Transverse colon (tissue), 4 donors: ENCODE measurements around the gene E4F1.
"Not testable (repeated sequence)": the region's sequence is repeated elsewhere in the genome, so short reads cannot be mapped to it uniquely, and the experiment has no call there.

Source experiments
- CTCF ChIP-seq, 5 experiments: fragments of 200-600 bp in 3 of 5; fragments of 450-650 bp in 2 of 5; sonication (generic) in 3 of 5; IDR thresholded peaks; 1 replicate in 2 of 5; 2 replicates in 3 of 5; pipeline ENCODE4 v1.5.1; 2016 to 2017; ENCODE audit warnings: antibody characterized with exemption in 5 of 5, inconsistent platforms in 3 of 5, mild to moderate bottlenecking in 2 of 5, moderate library complexity in 1 of 5
- POLR2A ChIP-seq: fragments of 450-650 bp; IDR thresholded peaks from one replicate; pipeline ENCODE4 v1.6.1; 2016; ENCODE audit warnings: antibody characterized with exemption, mild to moderate bottlenecking, moderate library complexity
- POLR2AphosphoS5 ChIP-seq, 3 donors: sonication (generic); formaldehyde crosslinking; IDR thresholded peaks; one replicate each; pipeline ENCODE4 v1.6.1; 2016; ENCODE audit warnings: antibody characterized with exemption in 3 of 3

GRCh38 chr16:2240331-2240730, 16.9 kb downstream of the E4F1 start:
- TF ChIP-seq POLR2A; CTCF (IDR thresholded peaks at IDR 0.05); POLR2AphosphoS5 (IDR thresholded peaks at IDR 0.05): not testable (repeated sequence)
